Endothelial cell of umbilical vein (primary cell): ENCODE results near the gene KIFC3. TPM values are rescaled to one million over a fixed set of nuclear protein-coding genes. Genes with fewer than 3 reads are reported as not detected.

ENCODE experiments used
- BruUV-seq: library from RNA; stranded (reverse); fragments of 400-500 nt; replicated peaks from 2 replicates; lab custom pipeline; 2021; lab: Mats Ljungman, UMichigan
- CTCF ChIA-PET: fragments of 300-600, 350-600 bp; sonication (Branson Sonifier 250); formaldehyde crosslinking; loops from one replicate; lab custom pipeline; 2021; ENCODE audit warnings: antibody characterized with exemption, inconsistent platforms; lab: Charles Lee
- POLR2A ChIA-PET: fragments of 300-600, 350-600 bp; sonication (Branson Sonifier 250); formaldehyde crosslinking; loops from one replicate; lab custom pipeline; 2021; ENCODE audit warnings: antibody characterized with exemption, inconsistent platforms; lab: Charles Lee
- DNase-seq: peaks from one replicate; pipeline ENCODE4 v3.0.0-alpha.2; 2011; ENCODE audit warnings: low read depth, low spot score
- FAIRE-seq: peaks from 2 replicates; lab custom pipeline; 2011; peaks lifted over from hg19 to GRCh38; lab: Jason Lieb, UNC
- H2AFZ ChIP-seq: 2 replicates; pipeline ENCODE4 v1.6.0; 2012; ENCODE audit warnings: low read depth, low read length, control low read depth, inconsistent platforms
- H3K27ac ChIP-seq: 2 replicates; pipeline ENCODE4 v1.5.1; 2011; ENCODE audit warnings: low read depth, mild to moderate bottlenecking, control low read depth, low read length, moderate library complexity; ENCODE audit not compliant: insufficient read depth
- H3K27me3 ChIP-seq, 2 experiments: 2 replicates each; pipeline versions ENCODE4 v1.6.0 to v1.6.1; 2011; ENCODE audit warnings: low read length in 2 of 2, mixed read lengths in 1 of 2; ENCODE audit not compliant: control insufficient read depth in 2 of 2, insufficient read depth in 2 of 2
- H3K36me3 ChIP-seq, 2 experiments: 2 replicates in 1 of 2; 3 replicates in 1 of 2; pipeline ENCODE4 v1.5.1; 2011; ENCODE audit warnings: low read length in 2 of 2, mild to moderate bottlenecking in 1 of 2, moderate library complexity in 1 of 2; ENCODE audit not compliant: control insufficient read depth in 2 of 2, insufficient read depth in 2 of 2; ENCODE audit errors: extremely low read depth in 1 of 2
- H3K4me1 ChIP-seq: 3 replicates; pipeline ENCODE4 v1.5.1; 2011; ENCODE audit warnings: mild to moderate bottlenecking, low read length; ENCODE audit not compliant: control insufficient read depth, insufficient read depth; ENCODE audit errors: extremely low read depth
- H3K4me2 ChIP-seq: 2 replicates; pipeline ENCODE4 v1.6.1; 2011; ENCODE audit warnings: low read length, control low read depth, mixed read lengths; ENCODE audit not compliant: insufficient read depth
- H3K4me3 ChIP-seq, 3 experiments: fragments of 200-600 bp in 1 of 3; sonication (generic), shearing (Covaris generic) in 1 of 3; replicated peaks in 1 of 3; 2 replicates each; pipeline ENCODE4 v1.5.1; 2011 to 2016; ENCODE audit warnings: control low read depth in 3 of 3, low read length in 3 of 3, mild to moderate bottlenecking in 2 of 3, inconsistent platforms in 1 of 3, low read depth in 1 of 3, moderate library complexity in 1 of 3; ENCODE audit not compliant: insufficient read depth in 1 of 3
- H3K79me2 ChIP-seq: 2 replicates; pipeline ENCODE4 v1.6.0; 2012; ENCODE audit warnings: low read length, inconsistent platforms; ENCODE audit not compliant: control insufficient read depth, insufficient read depth
- H3K9ac ChIP-seq: replicated peaks from 2 replicates; pipeline ENCODE3; 2011; ENCODE audit warnings: low read length, control low read depth; ENCODE audit not compliant: insufficient read depth; ENCODE audit errors: extremely low read depth
- H3K9me1 ChIP-seq: replicated peaks from 3 replicates; pipeline ENCODE4 v1.6.0; 2011; ENCODE audit warnings: mild to moderate bottlenecking, low read length; ENCODE audit not compliant: control insufficient read depth, insufficient read depth; ENCODE audit errors: extremely low read depth
- H3K9me3 ChIP-seq: replicated peaks from 2 replicates; pipeline ENCODE4 v1.5.1; 2012; ENCODE audit warnings: low read length, inconsistent platforms; ENCODE audit not compliant: control insufficient read depth, insufficient read depth
- H4K20me1 ChIP-seq: replicated peaks from 2 replicates; pipeline ENCODE3; 2011; ENCODE audit warnings: mild to moderate bottlenecking, low read length; ENCODE audit not compliant: control insufficient read depth, insufficient read depth; ENCODE audit errors: extremely low read depth
- FOS ChIP-seq: IDR thresholded peaks from 2 replicates; pipeline ENCODE4 v1.6.1; 2011; ENCODE audit warnings: mild to moderate bottlenecking, low read length, moderate library complexity, borderline replicate concordance; ENCODE audit not compliant: insufficient read depth
- GATA2 ChIP-seq: IDR thresholded peaks from 2 replicates; pipeline ENCODE4 v1.7.0; 2011; ENCODE audit warnings: low read depth, mild to moderate bottlenecking, moderate library complexity, mixed read lengths, low read length; ENCODE audit not compliant: insufficient read length, insufficient read depth
- JUN ChIP-seq: IDR thresholded peaks from 2 replicates; pipeline ENCODE4 v1.6.1; 2011; ENCODE audit warnings: borderline replicate concordance, low read depth; ENCODE audit not compliant: insufficient read length, insufficient read depth
- MYC ChIP-seq: IDR thresholded peaks from one replicate; pipeline ENCODE4 v1.6.1; 2011; ENCODE audit warnings: mild to moderate bottlenecking, low read depth, low read length
- POLR2AphosphoS5 ChIP-seq: IDR thresholded peaks from 2 replicates; pipeline ENCODE4 v1.6.1; 2012; ENCODE audit warnings: low read depth, mild to moderate bottlenecking, control low read depth, low read length, moderate library complexity; ENCODE audit not compliant: insufficient read depth
- dilution Hi-C: fragments of 300-500 bp; cut with MboI; formaldehyde crosslinking; loops from one replicate; pipeline ENCODE4 v1.15.0; 2019; ENCODE audit warnings: low sequenced_read_pairs; ENCODE audit not compliant: extremely low pct_ligation_motif_present
- intact Hi-C: fragments of 100-400 bp; cut with micrococcal nuclease; formaldehyde crosslinking; loops from one replicate; pipeline ENCODE4 v1.10.0; 2022
- polyA plus RNA-seq, 4 experiments: library from polyadenylated mRNA; depleted of rRNA in 3 of 4; stranded (reverse) in 3 of 4; unstranded in 1 of 4; fragments of >200 nt; gene quantifications; 2 replicates each; pipeline versions ENCODE4 v1.2.1 to v1.2.3, GENCODE V29; 2011 to 2012; ENCODE audit warnings: missing spikeins in 1 of 4
- total RNA-seq: library from RNA; stranded (reverse); gene quantifications from 2 replicates; pipeline ENCODE4 v1.2.3, GENCODE V29; 2021

KIFC3 gene
- total and polyA plus RNA-seq, 2 donors (not counting 3 experiments of a cell fraction or from before 2014, with no cell fraction given) = 36.3 to 62.2 TPM

GRCh38 chr16:57834936-57835335, 32.6 kb upstream of the KIFC3 start:
- Histone ChIP-seq H3K27ac (no peak overlapping the region), H4K20me1 (no peaks in the 10 kb centered on the region)

GRCh38 chr16:57830890-57831484, 28.7 kb upstream of the KIFC3 start:
- no peaks in the 10 kb centered on the region for H3K79me2 ChIP-seq
- ChIA-PET CTCF (interaction anchor here (0.6 kb wide), 1 partner anchor 33 kb away, joined by 4 read pairs; no protein-coding TSS in a partner anchor), POLR2A (no interaction called here)
- no peaks in the 10 kb centered on the region for H3K9me3 ChIP-seq
- H2AFZ ChIP-seq = no peak overlapping the region
- FAIRE-seq (no peak), DNase-seq (no peak)
- no peak overlapping the region for H3K4me2 ChIP-seq
- H3K4me1 ChIP-seq = no peaks in the 10 kb centered on the region
- no peak for TF ChIP-seq FOS
- H3K9me1 ChIP-seq = no peaks in the 10 kb centered on the region
- H3K4me3 ChIP-seq = no peak overlapping the region
- no peaks in the 10 kb centered on the region for H4K20me1 ChIP-seq
- intact Hi-C loops = no loop called here
- no peak overlapping the region for H3K27ac ChIP-seq
- peaks cover 2 to 3% of the 10 kb centered on the region in 2 experiments for H3K27me3 ChIP-seq
- dilution Hi-C loops = no loop called here
- H3K9ac ChIP-seq = no peak overlapping the region
- no peaks in the 10 kb centered on the region for H3K36me3 ChIP-seq
- BruUV-seq = no TSS peak

More at GRCh38 chr16:57834936-57835335, 32.6 kb upstream of the KIFC3 start:
- H3K4me1 ChIP-seq = no peaks in the 10 kb centered on the region
- H3K9me3 ChIP-seq = no peaks in the 10 kb centered on the region
- intact Hi-C loops (no loop called here), dilution Hi-C loops (no loop called here)
- no peak overlapping the region for H3K4me2 ChIP-seq
- H3K27me3 ChIP-seq = peaks cover 0 to 10% of the 10 kb centered on the region in 2 experiments
- H2AFZ ChIP-seq = no peak overlapping the region
- POLR2A ChIA-PET = no interaction called here
- FAIRE-seq = no peak
- no peak for TF ChIP-seq POLR2AphosphoS5
- no peak for TF ChIP-seq MYC
- no peak for TF ChIP-seq JUN
- no peak for TF ChIP-seq GATA2
- no peak for TF ChIP-seq FOS
- CTCF ChIA-PET = interaction anchor here (0.7 to 1.3 kb wide), 2 partner anchors 24 to 96 kb away, joined by 3 to 4 read pairs; no protein-coding TSS in a partner anchor
- no peaks in the 10 kb centered on the region for H3K36me3 ChIP-seq
- no peak overlapping the region for H3K4me3 ChIP-seq
- BruUV-seq = no TSS peak
- no peak for DNase-seq
- no peaks in the 10 kb centered on the region for H3K9me1 ChIP-seq
- H3K9ac ChIP-seq = no peak overlapping the region
- no peaks in the 10 kb centered on the region for H3K79me2 ChIP-seq
